Stimulated activated CD4-positive, alpha-beta T cell treated with anti-CD3 and anti-CD28 coated beads, Interleukin-12 subunit alpha, Interleukin-12 subunit beta, amount 100 ng/mL, for 48 hours (primary cell): Measurements from ENCODE around the gene MCM3.

Experiments used
- DNase-seq, 3 donors: peaks; one replicate each; pipeline ENCODE4 v3.0.0-alpha.2; 2020; ENCODE audit warnings: low read depth in 2 of 3, low spot score in 1 of 3

MCM3 gene

DNA sequence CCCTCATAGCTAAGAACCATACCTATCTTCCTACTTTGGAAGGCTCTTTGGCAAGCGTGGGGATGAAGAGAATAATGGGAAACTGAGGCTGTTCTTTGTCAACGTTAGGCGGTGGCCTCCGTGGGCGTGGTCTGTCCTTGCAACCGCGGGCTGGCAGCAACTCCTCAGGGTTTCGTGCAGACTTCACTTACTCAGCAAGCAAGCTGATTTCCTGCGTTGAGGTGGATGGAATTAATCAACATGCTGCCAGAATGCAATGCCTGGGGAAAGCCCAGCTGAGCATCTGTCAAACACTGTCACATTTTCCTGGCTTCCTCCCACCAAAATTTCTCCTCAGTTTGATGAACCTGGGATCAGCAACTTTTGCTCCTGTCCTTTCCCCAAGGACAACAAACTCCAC is 31.0 kb downstream of the MCM3 start:
- DNase-seq, result peak; percentile 26 to 61 (median 34)

DNA sequence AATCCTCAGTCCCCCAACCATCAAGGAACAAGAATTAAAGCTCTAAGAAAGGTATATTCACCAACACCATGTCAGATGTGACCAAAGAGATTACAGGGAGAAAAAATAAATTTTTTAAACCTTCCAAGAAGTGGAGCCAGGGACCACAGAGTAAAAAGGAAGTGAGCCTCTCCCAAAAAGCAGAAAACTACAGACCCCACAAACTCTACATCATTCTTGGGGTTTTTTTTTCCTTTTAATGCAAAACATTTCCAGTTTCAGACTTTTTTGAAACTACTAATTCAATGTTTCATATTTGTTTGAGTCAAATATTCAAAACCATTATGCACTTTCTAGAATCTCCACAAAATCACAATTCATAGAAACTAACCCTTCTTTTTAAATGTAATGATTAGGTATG is 33.4 kb downstream of the MCM3 start:
- DNase-seq, result no peak

DNA sequence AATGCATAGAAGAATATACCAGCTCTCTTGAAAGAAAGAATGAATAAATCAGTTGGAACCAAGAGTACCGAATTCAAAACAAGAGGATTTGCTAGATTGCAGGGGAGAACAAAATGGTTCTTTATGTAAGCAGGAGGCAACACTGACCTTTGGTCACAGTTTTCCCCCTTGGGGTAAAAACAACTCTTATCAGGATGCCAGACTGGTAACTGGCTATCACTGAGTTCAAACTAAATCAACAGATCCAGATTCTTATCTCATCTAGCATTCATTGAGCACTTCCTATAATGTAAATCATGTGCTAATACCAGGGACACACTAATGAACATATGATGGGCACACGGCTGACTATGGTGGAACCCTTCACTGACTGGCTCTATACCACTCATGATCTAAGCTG is 35.5 kb downstream of the MCM3 start:
- DNase-seq, result no peak

DNA sequence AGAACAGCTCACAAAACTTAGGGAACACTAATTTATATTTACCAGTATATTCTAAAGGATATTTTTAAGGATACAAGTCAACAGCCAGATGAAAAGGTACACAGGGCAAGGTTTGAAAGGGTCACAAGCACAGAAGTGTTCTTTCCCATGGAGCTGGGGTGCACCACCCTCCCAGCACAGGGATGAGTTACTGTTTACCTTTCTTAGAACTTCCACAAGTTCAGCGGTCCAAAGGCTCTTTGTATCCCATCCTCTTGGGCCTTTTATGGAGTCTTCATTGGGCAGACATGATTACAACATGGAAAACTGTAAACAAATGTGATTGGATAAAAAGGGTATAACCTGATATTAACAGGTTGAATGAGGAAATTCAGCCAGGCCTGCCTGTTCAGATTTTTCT is 39.1 kb downstream of the MCM3 start:
- DNase-seq, result no peak

DNA sequence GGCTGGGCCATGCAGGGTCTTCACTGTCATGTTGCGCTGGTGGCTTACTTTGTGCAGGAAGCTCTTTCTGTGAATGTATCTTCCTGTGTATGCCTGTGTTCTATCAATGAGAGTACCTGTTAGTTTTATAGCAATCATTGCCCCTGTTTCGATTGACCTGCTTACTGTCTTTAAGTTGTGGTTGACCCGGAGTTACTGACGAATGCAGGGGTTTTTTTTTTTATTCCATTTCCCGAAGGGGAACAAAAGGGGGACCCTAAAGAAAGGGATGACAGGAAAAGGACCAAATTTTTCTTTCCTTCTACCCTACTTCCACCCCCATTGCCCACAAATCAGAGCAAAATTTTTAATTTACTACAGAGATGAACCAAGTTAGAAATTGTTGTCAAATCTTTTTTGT is 40.1 kb downstream of the MCM3 start, which contains the start of gene IL17F:
Gene IL17F (minus strand): TSS at position 101 of the 400 bp plus-strand sequence. CDS start 71 bp downstream, at position 30.
- no peak for DNase-seq

DNA sequence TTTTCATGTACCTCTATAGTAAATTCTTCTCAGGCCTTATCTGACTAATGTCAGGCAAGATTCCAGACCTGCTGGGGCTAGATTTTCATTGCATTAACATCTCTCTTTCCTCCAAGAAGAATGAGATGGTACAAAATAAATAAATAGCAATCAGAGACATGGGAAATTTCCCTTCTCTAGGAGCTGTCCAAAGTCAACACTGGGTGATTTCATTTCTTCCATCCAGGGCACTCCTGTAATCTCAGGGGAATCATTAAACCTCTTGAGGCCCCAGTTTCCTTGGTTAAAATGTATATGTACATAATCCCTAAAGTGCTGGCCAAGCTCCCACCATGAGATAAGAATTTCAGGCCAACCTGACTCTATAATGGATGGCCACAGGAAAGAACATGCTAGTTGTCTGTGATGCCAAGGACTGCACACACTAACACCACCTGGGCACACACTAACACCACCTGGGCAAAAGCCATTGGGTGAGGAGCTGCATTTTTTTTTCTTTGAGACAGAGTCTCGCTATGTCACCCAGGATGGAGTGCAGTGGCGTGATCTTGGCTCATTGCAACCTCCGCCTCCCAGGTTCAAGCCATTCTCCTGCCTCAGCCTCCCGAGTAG is 41.2 kb downstream of the MCM3 start:
- DNase-seq, result no peak

DNA sequence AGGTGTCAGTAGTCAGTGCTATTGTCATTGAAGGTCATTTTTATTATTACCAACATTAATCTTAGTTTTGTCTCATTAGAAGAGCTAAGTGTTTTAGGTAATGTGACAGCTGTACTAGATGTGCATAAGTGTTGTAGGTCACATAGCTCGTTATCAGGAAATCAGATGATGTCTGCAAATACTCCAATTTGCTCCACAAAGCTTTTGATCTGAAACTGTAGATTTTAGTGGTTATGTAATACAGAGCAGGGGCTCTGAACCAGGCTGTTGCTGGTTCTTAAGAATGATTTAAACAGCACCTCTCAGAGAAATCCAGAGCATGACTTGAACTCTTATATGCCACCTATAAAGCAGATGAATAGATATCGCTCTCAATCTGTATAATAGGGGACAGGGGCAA is 42.7 kb downstream of the MCM3 start:
- no peak for DNase-seq

DNA sequence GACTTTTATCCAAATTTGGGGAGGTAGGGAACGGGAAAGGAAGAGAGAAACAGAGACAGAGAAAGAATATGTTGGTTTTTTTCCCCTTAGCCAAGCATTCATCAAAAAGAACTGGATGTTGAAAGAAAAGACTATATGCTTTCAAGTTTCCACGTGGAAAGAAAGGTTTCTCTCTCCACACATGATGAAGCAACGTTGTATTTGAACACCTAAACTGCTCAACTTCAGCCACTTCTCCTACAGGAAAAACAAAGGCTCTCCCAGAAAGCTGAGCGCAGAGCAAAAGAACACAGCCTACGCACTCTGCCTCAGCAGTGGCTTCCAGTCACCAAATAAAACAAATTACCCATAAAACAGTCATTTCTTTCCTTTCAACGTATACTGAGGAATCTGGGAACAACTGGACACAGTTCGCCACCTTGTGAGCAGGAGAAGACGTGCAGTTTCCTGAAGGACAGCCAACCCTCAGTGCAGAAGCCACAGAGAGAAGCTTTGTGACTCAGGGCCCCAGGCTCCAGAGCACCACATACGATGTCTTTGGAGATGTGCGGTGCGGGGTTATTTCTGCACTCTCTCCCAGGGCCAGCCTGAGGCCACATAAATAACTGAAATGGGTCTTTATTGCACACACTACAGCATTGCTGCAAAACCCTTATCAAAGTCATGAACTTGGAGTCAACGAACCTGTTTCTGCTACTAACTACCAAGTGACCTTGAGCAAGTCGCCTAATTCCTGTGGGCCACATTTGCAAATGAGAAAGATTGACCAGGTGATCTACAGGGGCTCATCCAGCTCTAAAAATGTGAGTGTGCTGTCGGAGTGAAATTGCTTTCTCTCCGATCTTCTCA is 50.3 kb downstream of the MCM3 start:
- DNase-seq, result peak; percentile 34 to 44 (median 43)

DNA sequence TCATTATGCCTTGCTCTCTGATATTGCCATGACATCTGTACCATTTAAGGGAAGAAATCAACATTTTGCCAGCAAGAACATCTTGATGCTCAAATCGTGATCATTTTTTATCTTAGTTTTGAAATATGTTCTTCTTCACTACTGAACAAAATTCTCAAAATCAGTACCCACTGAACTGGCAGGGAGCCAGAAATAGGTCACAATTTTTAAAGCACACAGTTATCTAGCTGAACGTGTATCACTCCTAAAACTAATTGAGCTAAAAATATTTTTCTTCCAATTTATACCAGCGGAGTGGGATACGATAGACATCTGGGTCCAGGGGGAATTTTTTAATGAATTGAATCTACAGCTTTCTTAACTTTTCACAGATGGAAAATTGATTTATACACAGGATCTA is 51.5 kb downstream of the MCM3 start:
- no peak for DNase-seq

DNA sequence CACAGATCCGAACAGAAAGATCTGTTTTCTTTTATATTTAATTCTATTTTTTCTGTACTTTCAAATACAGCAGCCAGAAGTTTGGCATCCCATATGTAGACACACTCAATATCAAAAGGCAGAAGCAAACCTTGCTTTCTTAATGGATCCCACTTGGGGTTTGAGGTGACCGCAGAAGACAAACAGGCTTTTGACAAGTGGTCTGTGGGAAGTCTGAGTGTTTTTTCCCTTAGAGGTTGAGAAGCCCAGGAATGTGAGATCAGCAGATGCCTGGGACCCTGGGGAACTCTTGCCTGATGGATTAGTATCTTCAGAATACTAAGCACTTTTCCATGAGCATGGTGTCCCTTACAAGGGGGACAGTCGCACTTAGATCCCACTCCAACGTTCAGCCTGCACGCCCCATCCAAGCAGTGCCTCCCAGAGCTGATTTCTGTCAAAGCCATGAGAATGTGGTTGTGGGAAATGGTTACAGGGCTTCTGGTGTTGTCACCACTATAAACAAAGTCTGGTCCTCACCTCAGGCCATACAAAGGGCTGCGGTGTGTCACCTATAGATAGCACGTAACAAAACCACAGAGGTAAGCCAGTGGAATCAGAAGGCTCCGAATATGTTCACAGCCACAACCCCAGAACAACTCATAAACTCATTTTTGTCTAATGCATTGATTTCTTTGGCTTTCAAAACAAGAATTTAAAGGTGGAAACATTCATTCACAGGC is 53.0 kb downstream of the MCM3 start:
- DNase-seq, result peak in 2 of 3 donors; percentile 34 to 37

DNA sequence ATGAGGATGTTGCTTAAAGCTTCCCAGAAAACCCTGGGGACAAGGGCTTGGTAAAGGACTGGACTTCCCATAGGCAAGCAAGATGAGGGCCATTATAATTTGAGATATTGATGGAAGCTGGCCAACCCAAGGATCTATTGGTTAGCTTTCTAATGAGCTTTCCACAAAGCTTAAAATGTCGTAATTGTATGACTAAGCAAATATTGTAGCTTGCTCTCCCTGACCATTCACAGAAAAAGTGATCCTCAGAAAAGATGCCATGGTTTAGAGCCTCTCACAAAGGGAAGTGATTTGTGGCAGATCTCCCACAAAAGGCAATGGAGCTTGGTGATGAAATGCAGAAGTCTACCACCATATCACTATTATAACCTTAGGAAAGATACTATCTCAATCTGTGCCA is 53.9 kb downstream of the MCM3 start:
- DNase-seq, result no peak

DNA sequence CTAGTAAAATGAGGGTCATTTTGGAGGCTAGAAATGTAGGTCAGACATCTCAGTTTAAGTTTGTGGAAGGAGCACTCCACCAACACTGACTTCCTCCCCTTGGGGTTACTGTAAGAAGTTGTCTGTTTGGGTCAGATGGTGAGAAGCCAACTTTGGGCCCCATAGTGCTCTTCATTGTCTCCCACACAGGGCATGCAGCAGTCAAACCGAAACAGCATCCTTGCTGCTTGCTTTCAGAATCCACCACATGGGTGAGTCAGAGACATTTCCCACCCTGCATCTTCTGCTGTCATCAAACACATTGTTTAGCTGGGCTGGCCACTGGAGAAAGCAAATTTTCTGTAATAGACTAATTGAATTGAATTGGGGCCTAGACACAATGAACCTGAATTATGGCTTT is 57.0 kb downstream of the MCM3 start:
- peak; percentile 64 to 73 (median 64) for DNase-seq

DNA sequence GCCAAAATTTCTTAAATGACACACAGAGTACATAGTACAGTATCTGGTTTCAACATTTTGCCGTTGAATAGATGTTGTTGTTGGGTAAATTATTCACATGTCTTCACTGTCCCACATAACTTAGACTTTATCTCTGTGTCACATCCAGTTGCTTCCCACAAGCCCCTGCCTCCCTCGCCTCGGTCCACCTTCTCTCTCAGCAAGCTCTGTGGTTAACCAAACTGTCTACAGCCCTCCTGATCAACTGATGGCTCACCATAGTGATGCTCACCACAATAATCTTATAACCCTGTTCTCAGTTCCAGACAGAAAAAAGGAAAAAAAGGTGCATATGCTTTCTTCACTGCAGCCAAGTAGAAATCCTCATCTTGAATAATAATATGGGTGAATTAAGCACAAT is 63.2 kb downstream of the MCM3 start:
- peak; percentile 38 to 54 (median 48) for DNase-seq

DNA sequence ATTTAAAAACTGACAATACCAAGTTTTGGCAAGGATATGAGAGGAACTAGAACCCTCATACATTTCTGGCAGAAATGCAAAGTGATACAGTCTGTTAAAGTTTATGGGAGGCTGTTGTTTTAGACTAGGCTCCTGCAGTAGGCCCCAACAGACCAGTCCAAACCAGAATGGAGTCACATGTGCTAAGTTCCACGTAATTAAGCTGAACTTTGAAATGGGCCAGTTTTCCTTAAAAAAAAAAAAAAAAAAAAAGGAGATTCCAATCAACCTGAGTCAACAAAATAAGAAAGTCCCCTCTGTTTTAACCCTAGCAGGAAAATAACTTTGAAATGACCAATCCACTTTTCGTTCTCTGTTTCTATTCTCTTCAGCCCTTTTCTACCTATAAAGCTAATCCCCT is 66.8 kb downstream of the MCM3 start:
- DNase-seq, result no peak

DNA sequence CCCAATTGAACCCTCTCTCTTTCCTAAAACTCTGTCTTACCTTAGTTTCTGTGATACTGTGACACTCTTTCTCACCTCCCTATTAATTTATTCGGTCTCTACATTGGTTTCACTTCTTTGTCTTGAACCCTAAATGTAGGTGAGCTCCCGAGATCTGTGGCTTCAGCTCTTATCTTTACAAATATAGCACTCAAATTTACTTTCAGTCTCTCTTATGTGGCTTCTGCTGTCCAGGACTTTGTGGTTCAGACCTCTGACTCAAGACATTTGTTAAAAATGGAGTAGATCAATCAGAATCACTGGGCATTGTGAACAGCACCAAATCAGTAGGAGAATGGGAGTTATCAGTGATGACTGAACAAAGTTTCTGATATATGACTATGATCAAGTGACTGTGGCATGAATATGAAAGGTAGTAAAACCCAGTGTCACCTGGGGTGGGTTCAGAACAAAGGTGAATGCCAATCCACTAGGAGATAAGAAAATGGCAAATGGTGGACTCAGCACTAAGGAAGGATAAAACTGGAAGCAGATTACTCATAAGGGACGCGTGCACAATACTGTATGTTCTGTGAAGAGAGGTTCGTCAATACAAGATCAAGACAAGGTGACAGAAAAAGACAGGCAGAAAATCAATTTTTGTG is 67.5 kb downstream of the MCM3 start:
- DNase-seq, result no peak

DNA sequence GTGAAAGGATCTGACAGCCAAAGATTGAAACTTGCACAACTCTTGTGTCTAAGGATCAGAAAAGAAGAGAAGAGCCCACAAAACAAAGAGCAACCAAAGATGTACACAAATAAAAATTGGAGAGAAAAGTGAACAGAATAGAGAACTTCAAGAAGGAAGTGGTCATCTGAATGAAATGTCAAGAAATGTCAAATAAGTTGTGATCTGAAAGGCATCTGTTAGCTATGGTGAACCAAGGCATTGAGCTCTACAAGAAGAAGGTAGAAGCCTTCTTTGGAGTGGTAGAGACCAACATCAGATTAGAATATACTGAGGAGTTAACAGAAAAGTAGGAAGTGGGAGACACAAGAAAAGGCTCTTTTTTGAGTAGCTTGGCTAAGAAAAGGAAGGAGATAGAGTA is 68.8 kb downstream of the MCM3 start:
- no peak for DNase-seq
